Erythroblast (primary cell): ENCODE measurements around the gene SPATA6.

Experiments
- GATA1 ChIP-seq: IDR thresholded peaks from 2 replicates; pipeline ENCODE4 v1.6.1; 2011; ENCODE audit warnings: low read depth, mild to moderate bottlenecking, control low read depth, low read length, moderate library complexity
- POLR2A ChIP-seq: IDR thresholded peaks from 2 replicates; pipeline ENCODE4 v1.6.1; 2011; ENCODE audit warnings: mild to moderate bottlenecking, low read length

DNA sequence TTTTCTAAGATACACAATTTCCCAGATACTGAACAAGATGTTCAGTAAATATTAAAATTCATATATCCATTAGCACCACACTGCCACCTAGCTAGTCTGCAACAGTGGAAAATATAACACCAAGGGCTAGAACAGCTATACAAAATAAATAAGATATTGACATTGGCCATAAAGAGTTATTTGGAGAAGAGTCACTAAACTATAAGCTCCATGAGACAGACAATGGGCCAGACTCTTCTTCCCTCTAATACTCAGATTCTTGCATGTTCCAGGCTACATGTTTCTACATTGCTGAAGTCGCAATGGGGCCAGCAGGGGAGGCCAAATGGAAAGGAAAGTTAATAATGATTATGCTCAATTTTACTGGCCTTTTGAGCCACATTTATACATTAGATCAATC, 21.5 kb downstream of the SPATA6 start:
- TF ChIP-seq POLR2A (no peak), GATA1 (no peak)
